Endothelial cell of coronary artery (primary cell): Measurements from ENCODE around the gene BICD1. TPM values are rescaled to one million over a fixed set of nuclear protein-coding genes. Genes with fewer than 3 reads are reported as not detected.

Source experiments
- total RNA-seq: library from RNA; depleted of rRNA; stranded (reverse); fragments of >200 nt; gene quantifications from 2 replicates; pipeline ENCODE4 v1.2.3, GENCODE V29; 2014

BICD1 gene
- total RNA-seq, result 8.5 and 19.3 TPM in 2 replicates

DNA sequence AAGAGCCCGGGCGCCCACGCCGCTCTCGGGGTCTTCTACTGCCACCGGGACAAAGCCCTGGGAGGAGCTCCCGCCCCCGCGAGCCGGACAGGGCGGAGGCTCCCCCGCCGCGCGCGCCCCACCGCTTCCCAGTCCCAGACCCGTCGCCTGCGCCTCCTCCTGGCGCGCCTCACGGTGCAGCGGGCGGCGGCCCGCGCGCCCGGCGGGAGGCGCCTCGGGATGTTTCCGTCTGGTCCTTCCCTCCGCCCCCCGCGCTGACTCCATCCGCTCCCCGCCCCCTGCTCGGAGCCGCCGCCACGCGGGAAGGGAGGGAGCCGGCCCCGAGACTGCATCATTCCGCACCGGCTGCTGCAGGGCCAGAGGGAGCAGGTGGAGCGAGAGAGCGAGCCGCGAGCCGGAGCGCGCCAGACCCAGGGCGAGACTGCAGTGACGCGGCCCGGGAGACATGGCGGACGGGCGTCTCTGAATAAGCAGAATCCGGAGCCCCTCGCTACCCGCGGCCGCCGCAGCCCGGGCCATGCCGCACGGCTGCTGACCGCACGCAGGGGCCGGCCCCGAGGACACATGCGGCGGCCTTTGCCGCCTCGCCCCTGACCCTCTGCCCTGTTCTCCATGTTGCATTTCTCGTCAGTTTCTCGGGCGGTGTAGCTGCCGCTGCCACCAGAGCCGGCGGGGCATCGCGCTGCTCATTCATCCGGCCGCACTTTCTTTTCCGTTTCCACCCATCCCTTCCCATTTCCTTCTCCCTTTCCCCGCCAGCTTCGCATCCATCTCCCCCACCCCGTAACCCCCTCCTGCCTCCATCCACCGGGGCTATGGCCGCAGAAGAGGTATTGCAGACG is at the start of gene BICD1:
Gene BICD1 (plus strand): TSS at position 331 of the 842 bp plus-strand sequence. CDS start 485 bp downstream, at position 816.

DNA sequence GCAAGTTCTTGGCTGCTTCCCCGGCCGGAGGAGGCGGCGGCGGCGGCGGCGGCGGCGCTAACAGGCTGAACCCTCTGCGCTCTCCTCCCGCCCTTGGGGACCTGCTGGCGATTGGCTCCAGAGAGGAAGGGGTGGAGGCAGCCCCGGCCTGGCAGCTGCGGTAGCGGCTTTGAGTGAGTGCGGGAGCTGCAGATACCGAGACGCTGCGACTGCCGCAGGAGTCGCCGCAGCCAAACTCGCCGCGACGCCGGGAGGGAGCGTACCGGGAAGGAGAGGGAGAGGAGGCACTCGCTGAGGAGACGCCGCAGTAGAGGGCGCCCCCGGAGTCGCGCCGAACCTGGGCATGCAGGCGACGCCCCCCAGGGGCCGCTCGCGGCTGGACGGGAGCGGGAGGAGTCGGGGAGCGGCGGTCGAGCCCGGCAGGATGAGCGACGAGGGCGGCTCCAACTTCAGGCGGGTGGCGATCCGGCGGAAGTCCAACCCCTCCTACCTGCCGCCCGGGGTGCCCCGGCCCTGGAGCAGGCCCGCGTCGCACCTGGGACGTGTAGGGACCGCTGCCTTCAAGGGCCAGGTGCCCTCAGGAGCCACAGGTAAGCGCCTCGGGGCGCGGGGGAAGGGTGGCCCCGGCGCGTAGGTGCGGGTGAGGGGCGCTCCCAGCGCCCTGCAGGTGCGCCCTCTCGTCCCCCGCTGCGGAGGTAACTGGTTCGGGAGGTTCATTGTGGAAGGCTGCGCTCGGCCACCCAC is 292.9 kb downstream of the BICD1 start, which contains the start of gene FGD4:
Gene FGD4 (plus strand): TSS at position 189 of the 744 bp plus-strand sequence.

Other genes starting within 250 kb of the BICD1 start
- gene RESF1, start 147.4 kb upstream of the BICD1 start, total RNA-seq, result 59.1 and 87.3 TPM in 2 replicates